Activated CD8-positive, alpha-beta memory T cell treated with anti-CD3 and anti-CD28 coated beads for 24 hours (primary cell): ENCODE data around the gene UGT1A10.

Experiments used
- DNase-seq: peaks from one replicate; pipeline ENCODE4 v3.0.0-alpha.2; 2020

The UGT1A10 gene

GRCh38 chr2:233789554-233789953 lies 153.3 kb downstream of the UGT1A10 start:
- no peak for DNase-seq

- no peak for DNase-seq
These were observed 155.1 kb downstream of the UGT1A10 start for GRCh38 chr2:233791151-233791882.

GRCh38 chr2:233791883-233792329 lies 155.7 kb downstream of the UGT1A10 start:
- DNase-seq, result no peak

- peak; percentile 40 for DNase-seq
These were observed 156.5 kb downstream of the UGT1A10 start for GRCh38 chr2:233792720-233793119.

- DNase-seq, result peak; percentile 41
These were observed 157.3 kb downstream of the UGT1A10 start for GRCh38 chr2:233793465-233794127.

GRCh38 chr2:233794128-233794658 lies 157.9 kb downstream of the UGT1A10 start:
- no peak for DNase-seq

GRCh38 chr2:233795735-233796171 lies 159.5 kb downstream of the UGT1A10 start:
- no peak for DNase-seq

- peak; percentile 17 for DNase-seq
These were observed 160.0 kb downstream of the UGT1A10 start for GRCh38 chr2:233796254-233796653.

- peak; percentile 46 for DNase-seq
These were observed 162.3 kb downstream of the UGT1A10 start for GRCh38 chr2:233798335-233799086.

GRCh38 chr2:233799087-233799665 lies 162.9 kb downstream of the UGT1A10 start:
- peak; percentile 42 for DNase-seq

GRCh38 chr2:233799716-233800115 lies 163.5 kb downstream of the UGT1A10 start:
- peak; percentile 37 for DNase-seq

GRCh38 chr2:233800208-233800607 lies 164.0 kb downstream of the UGT1A10 start:
- DNase-seq, result peak; percentile 40

GRCh38 chr2:233801357-233802131 lies 165.3 kb downstream of the UGT1A10 start:
- DNase-seq, result peak; percentile 49

- DNase-seq, result peak; percentile 38
These were observed 166.0 kb downstream of the UGT1A10 start for GRCh38 chr2:233802132-233802815.

- DNase-seq, result peak; percentile 42
These were observed 167.2 kb downstream of the UGT1A10 start for GRCh38 chr2:233803292-233803911.

- peak; percentile 41 for DNase-seq
These were observed 167.7 kb downstream of the UGT1A10 start for GRCh38 chr2:233803994-233804393.

- DNase-seq, result peak; percentile 38
These were observed 171.1 kb downstream of the UGT1A10 start for GRCh38 chr2:233807215-233807865.

- DNase-seq, result peak; percentile 35
These were observed 172.0 kb downstream of the UGT1A10 start for GRCh38 chr2:233807966-233808935.

- peak; percentile 35 for DNase-seq
These were observed 174.1 kb downstream of the UGT1A10 start for GRCh38 chr2:233810385-233810784.
